WI38 (cell line): Measurements from ENCODE around the gene POLE4.
A peak's percentile ranks its signal among the peaks of the same experiment; 100 is the strongest.

ENCODE experiments used
- H3K4me3 ChIP-seq: 2 replicates; pipeline ENCODE4 v1.5.1; 2011; ENCODE audit warnings: low read depth, mild to moderate bottlenecking, control low read depth, low read length
- TF ChIP-seq, protein P1 (sequence below): IDR thresholded peaks from 2 replicates; pipeline ENCODE4 v1.5.1; 2012; ENCODE audit warnings: low read depth, mild to moderate bottlenecking, control low read depth, low read length

POLE4 gene

DNA sequence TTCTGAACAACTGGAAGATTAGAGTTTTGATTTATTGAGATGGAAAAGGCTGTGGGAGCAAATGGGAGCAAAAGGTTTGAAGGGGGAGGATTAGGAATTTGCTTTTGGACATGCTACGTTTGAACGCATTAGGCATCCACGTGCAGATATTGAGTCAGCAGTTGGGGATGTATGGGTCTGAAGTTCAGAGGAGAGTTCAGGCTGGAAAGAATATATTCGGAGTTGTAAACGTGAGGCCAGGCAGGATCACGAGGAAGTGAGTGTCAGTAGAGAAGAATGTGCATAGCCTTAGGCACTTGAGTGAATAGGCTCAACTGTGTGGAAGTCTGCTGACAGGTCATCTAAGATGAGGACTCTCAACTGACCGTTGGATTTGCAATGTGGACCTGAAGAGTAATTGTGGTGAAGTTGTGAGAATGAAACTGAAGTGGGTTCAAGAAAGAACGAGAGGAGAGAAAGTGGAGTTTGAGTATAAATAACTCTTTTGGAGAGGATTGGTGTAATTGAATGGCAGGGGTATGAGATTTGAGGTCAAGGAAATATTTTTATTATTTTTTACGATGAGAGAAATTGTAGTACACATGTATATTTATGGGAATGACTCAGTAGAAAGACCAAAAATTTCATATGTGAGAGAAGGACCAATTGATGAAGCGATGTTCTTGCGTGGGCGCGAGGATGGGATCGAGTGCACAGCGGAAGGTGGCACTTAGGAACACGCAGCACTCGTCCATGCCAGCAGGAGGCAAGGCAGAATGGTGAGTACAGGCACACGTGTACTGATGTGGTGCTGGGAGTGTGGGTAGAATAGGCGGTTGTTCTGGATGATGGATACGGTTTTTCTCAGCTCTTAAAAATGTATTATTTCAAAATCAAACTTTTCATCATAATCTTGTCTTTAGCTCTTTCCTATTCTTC, 40.5 kb upstream of the POLE4 start:
- H3K4me3 ChIP-seq: no peak overlapping the region
- TF ChIP-seq, protein P1, sequence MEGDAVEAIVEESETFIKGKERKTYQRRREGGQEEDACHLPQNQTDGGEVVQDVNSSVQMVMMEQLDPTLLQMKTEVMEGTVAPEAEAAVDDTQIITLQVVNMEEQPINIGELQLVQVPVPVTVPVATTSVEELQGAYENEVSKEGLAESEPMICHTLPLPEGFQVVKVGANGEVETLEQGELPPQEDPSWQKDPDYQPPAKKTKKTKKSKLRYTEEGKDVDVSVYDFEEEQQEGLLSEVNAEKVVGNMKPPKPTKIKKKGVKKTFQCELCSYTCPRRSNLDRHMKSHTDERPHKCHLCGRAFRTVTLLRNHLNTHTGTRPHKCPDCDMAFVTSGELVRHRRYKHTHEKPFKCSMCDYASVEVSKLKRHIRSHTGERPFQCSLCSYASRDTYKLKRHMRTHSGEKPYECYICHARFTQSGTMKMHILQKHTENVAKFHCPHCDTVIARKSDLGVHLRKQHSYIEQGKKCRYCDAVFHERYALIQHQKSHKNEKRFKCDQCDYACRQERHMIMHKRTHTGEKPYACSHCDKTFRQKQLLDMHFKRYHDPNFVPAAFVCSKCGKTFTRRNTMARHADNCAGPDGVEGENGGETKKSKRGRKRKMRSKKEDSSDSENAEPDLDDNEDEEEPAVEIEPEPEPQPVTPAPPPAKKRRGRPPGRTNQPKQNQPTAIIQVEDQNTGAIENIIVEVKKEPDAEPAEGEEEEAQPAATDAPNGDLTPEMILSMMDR: no peak

DNA sequence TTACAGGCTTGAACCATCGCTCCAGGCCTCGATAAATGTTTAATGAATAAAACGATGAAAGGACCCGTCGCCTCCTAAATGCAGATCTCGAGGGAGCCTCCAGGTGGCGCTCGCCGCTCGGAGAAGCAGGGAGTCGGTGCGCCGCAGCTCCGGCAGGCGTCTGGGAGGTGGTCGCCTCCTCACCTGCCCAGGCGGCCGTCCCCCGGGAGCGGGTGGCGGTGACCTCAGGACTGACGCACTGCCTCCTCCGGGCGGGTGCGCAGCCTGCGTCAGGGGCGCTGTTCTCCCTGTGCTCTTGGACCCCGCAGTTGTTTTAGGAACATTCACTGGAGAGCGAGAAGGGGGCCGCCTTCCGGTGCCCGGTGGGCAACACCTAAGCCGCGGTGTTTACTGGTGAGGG, 38.6 kb upstream of the POLE4 start:
- TF ChIP-seq, protein P1: peak; percentile 65

DNA sequence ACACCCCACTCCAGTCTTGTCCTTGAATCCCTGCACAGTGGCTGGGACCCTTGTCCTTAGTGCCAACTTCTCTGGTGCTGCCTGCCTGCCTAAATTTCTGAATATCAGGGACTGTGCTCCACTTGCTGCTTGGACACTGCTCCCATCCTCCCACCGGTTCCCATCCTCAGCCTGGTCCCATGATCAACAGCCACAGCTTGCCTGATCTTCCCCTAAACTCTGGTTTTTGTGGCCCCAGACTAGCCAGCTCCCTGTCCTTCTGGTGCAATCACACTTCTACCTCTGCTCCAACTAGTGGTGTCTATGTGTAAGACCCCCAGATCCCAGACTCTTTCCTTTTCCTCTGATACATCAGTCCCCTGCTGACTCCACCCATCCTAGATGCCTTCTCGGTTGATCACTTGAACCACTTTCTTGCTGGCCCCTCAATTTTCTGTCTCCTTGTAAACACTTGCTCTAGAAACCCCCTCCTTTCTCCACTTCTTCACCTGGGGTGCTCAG, 37.2 kb upstream of the POLE4 start:
- TF ChIP-seq, protein P1: no peak
- no peak overlapping the region for H3K4me3 ChIP-seq

More for the DNA sequence above, 38.6 kb upstream of the POLE4 start:
- H3K4me3 ChIP-seq: peak overlapping the region; percentile 53

DNA sequence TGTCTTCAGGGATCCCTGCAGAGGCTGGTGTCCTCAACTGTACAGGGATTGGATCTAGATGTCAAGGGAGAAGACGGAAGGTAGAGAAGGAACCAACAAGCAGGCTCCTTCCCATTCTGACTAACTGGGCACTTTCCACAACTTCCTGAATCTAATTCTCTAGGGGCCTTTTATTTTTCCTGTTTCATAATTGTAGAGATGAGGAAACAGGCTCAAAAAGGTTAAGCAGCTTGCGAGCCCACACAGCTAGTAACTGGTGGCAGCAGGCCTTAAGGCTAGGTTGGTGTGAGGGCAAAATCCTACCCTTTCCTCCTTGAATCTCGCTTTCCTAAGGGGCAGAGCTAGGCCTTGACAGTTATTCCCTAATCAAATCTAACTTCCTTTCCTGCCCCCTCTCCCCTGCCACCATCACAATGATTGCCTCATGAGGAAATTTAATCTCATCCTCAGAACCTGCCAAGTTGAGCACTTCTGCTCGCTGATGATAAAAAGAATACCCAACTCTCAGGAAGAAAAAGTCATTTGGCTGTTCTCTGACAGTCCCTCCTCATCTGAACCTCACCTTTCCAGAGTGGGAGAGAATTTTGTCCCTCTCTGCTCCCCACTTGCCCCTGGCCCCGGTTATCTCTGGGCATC, 35.7 kb upstream of the POLE4 start:
- TF ChIP-seq, protein P1: no peak
- H3K4me3 ChIP-seq: no peak overlapping the region

DNA sequence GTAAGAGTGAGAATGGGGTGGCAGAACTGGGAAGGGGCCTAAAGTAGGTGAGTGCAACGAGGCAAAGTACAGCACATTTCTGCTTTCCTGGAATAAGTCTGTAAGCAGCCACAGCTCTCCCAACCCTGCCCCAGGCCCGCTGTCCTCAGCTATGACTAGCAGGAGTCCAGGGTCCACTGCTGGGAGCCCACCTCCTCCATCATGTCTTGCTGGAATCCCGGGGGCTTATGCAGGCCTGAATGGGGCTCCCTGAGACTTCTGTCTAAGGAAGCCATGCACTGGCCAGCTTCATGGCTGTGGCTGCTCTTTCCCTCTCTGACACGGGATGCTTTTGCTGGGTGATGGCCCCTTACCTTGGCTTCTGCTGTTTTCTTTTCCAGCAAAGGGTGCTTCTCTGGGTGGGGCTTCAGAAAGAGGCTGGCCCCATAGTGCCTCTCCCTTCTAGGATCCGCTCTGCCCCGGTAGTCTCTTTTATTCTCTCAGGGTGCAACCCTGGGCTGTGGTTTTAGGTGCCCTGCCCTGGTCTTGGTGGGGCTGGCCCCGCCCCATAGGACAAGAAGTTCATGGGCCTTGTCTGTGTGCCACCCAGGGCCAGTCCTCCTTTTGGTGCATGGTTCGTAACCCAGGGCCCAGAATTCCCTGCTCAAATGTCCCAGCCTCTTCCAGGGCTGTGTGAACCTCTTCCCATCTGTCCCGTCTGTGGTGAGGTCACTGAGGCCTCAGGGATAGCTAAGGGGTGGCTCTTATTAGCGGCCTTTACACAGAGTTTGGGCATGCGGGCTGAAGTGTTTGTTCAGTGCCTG, 33.8 kb upstream of the POLE4 start:
- TF ChIP-seq, protein P1: no peak
- no peak overlapping the region for H3K4me3 ChIP-seq

DNA sequence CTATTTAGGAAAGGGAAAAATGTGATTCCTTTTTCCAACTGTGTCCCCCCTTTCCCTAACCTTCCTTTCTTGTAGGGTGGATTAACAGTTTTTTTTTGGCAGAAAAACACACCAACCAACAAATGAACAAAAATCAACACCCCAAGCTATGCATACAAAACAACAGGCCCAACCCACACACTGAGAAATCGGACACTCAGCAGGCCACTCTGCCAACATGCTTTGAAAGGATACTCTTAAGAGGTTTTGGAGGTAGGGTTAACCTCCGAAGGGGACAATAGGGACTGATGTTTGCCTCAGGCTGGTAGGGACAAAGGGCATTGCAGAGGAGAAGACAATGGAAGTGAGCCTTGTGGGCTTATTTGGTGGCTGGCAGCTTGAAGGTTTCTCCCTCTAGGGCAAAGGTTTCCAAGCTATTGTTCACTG, 33.1 kb upstream of the POLE4 start:
- TF ChIP-seq, protein P1: no peak
- no peak overlapping the region for H3K4me3 ChIP-seq
